ENCODE data around the gene GAL3ST1. TPM values are rescaled to one million over a fixed set of nuclear protein-coding genes. Genes with fewer than 3 reads are reported as not detected.

Gene GAL3ST1
- total and polyA plus RNA-seq, 2 donors (not counting 1 experiment from before 2014, with no cell fraction given) = 0.70 TPM; not detected in 1

- ATAC-seq (ENCODE audit: low read depth) (no peak), DNase-seq (no peak)
- no peaks in the 10 kb centered on the region for H3K36me3 ChIP-seq (replicated peaks in 1 of 2; ENCODE audit: control extremely low read depth in 1 of 2, control insufficient read depth in 1 of 2, extremely low read depth in 1 of 2, insufficient read depth in 2 of 2, low read length in 1 of 2)
- peaks cover 0 to 3% (median 0%) of the 10 kb centered on the region in 3 donors for H3K9me3 ChIP-seq (ENCODE audit: control extremely low read depth in 1 of 3, control insufficient read depth in 2 of 3, insufficient read depth in 1 of 3, low read length in 2 of 3)
- no peak overlapping the region for H3K4me3 ChIP-seq (ENCODE audit: control extremely low read depth in 1 of 5, extremely low read depth in 1 of 5, insufficient read depth in 1 of 5, low read depth in 2 of 5, low read length in 4 of 5)
- no peak overlapping the region for H3K9ac ChIP-seq (ENCODE audit: low read length)
- intact Hi-C loops (cut with micrococcal nuclease) = no loop called here
- Mint-ChIP-seq H3K4me3 (no peak overlapping the region), H3K27me3 (peaks cover 30% of the 10 kb centered on the region), H3K27ac (no peak overlapping the region), H3K9me3 (ENCODE audit: insufficient read depth) (no peaks in the 10 kb centered on the region), H3K4me1 (peaks cover 3% of the 10 kb centered on the region)
- no peaks in the 10 kb centered on the region for H3K79me2 ChIP-seq (ENCODE audit: control insufficient read depth, insufficient read depth, low read length)
- WGBS (ENCODE audit: insufficient coverage) = 95% methylated on average over 4 of the region's 4 CpGs
- TF ChIP-seq CTCF (IDR thresholded peaks at IDR 0.05) (no peak), EZH2 (IDR thresholded peaks at IDR 0.05; ENCODE audit: borderline replicate concordance, insufficient read depth, low read depth, low read length, poor library complexity, severe bottlenecking) (no peak)
- H3K27me3 ChIP-seq (replicated peaks in 1 of 4; ENCODE audit: control extremely low read depth in 1 of 4, control insufficient read depth in 3 of 4, insufficient read depth in 4 of 4, low read length in 3 of 4) = peaks cover 0 to 19% (median 3%) of the 10 kb centered on the region in 4 experiments
- ChIA-PET POLR2A (no interaction called here), CTCF (no interaction called here)
- H2AFZ ChIP-seq (ENCODE audit: insufficient read depth, low read depth, low read length, poor library complexity, severe bottlenecking) = no peak overlapping the region
- no peak overlapping the region for H3K4me2 ChIP-seq (replicated peaks; ENCODE audit: low read depth, low read length, poor library complexity, severe bottlenecking)
- no peaks in the 10 kb centered on the region for H3K4me1 ChIP-seq (ENCODE audit: control insufficient read depth in 2 of 2, insufficient read depth in 2 of 2, low read length in 2 of 2)
- H4K20me1 ChIP-seq (ENCODE audit: control insufficient read depth, insufficient read depth, low read length, poor library complexity, severe bottlenecking) = no peaks in the 10 kb centered on the region
- no peak overlapping the region for H3K27ac ChIP-seq (ENCODE audit: low read length in 2 of 2)
These were observed 27.3 kb downstream of the GAL3ST1 start for GRCh38 chr22:30547188-30547587.

GRCh38 chr22:30546616-30547015 is 27.8 kb downstream of the GAL3ST1 start, which contains the start of gene SEC14L6:
SEC14L6 (minus strand) TSS chr22:30546741; CDS start chr22:30546682, 59 bp downstream.
- H3K4me3 Mint-ChIP-seq = no peak within 1 kb of the TSS
- peaks cover 5% of the 10 kb centered on the region for H3K4me1 Mint-ChIP-seq
- no peak for DNase-seq
- peaks cover 33% of the 10 kb centered on the region for H3K27me3 Mint-ChIP-seq
- Histone ChIP-seq H3K9ac (ENCODE audit: low read length) (no peak within 1 kb of the TSS), H2AFZ (ENCODE audit: insufficient read depth, low read depth, low read length, poor library complexity, severe bottlenecking) (no peak within 1 kb of the TSS), H3K27me3 (replicated peaks in 1 of 4; ENCODE audit: control extremely low read depth in 1 of 4, control insufficient read depth in 3 of 4, insufficient read depth in 4 of 4, low read length in 3 of 4) (peaks cover 0 to 25% (median 4%) of the 10 kb centered on the region in 4 experiments), H3K4me1 (ENCODE audit: control insufficient read depth in 2 of 2, insufficient read depth in 2 of 2, low read length in 2 of 2) (no peaks in the 10 kb centered on the region), H3K4me3 (ENCODE audit: control extremely low read depth in 1 of 5, extremely low read depth in 1 of 5, insufficient read depth in 1 of 5, low read depth in 2 of 5, low read length in 4 of 5) (no peak within 1 kb of the TSS), H3K4me2 (replicated peaks; ENCODE audit: low read depth, low read length, poor library complexity, severe bottlenecking) (no peak within 1 kb of the TSS), H3K9me3 (ENCODE audit: control extremely low read depth in 1 of 3, control insufficient read depth in 2 of 3, insufficient read depth in 1 of 3, low read length in 2 of 3) (peaks cover 0 to 3% (median 0%) of the 10 kb centered on the region in 3 donors), H4K20me1 (ENCODE audit: control insufficient read depth, insufficient read depth, low read length, poor library complexity, severe bottlenecking) (no peaks in the 10 kb centered on the region), H3K27ac (ENCODE audit: low read length in 2 of 2) (no peak within 1 kb of the TSS), H3K79me2 (ENCODE audit: control insufficient read depth, insufficient read depth, low read length) (no peaks in the 10 kb centered on the region), H3K36me3 (replicated peaks in 1 of 2; ENCODE audit: control extremely low read depth in 1 of 2, control insufficient read depth in 1 of 2, extremely low read depth in 1 of 2, insufficient read depth in 2 of 2, low read length in 1 of 2) (no peaks in the 10 kb centered on the region)
- TF ChIP-seq EZH2 (IDR thresholded peaks at IDR 0.05; ENCODE audit: borderline replicate concordance, insufficient read depth, low read depth, low read length, poor library complexity, severe bottlenecking) (no peak), CTCF (IDR thresholded peaks at IDR 0.05) (no peak)
- POLR2A ChIA-PET = no interaction called here
- WGBS (ENCODE audit: insufficient coverage) = 97% methylated on average over 7 of the region's 7 CpGs
- H3K9me3 Mint-ChIP-seq (ENCODE audit: insufficient read depth) = no peaks in the 10 kb centered on the region
- no peak within 1 kb of the TSS for H3K27ac Mint-ChIP-seq
- intact Hi-C loops (cut with micrococcal nuclease) = no loop called here
- no peak for ATAC-seq (ENCODE audit: low read depth)
- CTCF ChIA-PET = no interaction called here

All from B cell (primary cell).